GM19467 (cell line): ENCODE measurements around the gene MYO1B.

ENCODE experiments used
- ATAC-seq: cut with Tn5 transposase; IDR thresholded peaks from one replicate; pipeline ENCODE4 v1.9.1; 2021; ENCODE audit warnings: mild to moderate bottlenecking, moderate library complexity; ENCODE audit not compliant: unreplicated experiment

Gene MYO1B

DNA sequence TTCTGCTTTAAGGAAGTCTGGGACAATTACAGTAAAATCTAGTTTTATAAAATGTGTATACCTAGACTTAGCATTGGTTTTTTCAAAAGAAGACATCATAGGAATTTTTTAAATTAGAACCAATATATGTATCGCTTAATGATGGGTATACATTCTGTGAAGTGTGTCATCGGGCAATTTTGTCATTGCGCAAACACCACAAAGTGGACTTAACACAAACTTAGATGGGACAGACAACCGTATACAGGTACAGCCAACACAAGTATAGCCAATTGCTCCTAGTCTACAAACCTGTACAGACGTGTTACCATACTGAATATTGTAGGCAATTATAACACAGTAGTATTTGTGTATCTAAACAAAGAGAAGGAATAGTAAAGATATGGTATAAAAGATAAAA is 12.7 kb downstream of the MYO1B start:
- no peak for ATAC-seq

DNA sequence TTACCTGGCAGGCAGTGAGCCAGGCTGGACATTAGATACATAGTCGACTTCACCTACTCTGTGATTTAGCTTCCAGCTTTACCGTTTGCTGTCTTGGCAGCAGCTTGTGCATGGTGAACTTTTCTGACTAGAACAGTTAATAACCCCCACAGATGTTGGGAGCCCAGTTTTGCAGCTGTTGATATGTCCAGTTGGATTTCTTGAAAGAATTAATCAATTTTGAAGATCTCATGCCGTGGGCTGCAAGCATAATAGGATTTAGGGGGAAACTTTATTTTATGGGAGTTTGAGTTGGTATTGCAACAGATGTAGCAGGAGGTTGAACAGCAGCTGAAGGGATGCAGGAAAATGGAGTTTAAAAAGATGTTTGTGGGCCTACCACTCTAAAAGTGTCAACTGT is 13.8 kb downstream of the MYO1B start:
- no peak for ATAC-seq

DNA sequence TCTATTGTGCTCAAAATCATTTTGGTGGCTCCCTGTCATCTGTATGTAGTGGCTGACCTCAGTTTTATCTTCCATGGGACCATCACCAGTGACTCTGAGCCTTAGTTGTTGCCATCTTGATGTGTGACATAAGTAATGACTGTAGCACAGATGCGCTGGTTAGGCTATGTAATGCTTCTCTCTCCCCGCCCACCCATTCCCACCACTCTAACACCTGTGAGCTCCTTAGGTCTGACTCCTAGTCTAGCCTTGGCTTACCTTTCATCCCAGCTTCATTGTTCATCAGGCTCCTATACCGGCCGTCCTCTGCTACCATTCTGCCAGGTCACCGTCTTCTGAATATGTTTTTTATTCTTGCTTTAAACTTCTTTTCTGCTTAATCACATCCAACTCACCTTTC is 17.2 kb downstream of the MYO1B start:
- ATAC-seq, result no peak

DNA sequence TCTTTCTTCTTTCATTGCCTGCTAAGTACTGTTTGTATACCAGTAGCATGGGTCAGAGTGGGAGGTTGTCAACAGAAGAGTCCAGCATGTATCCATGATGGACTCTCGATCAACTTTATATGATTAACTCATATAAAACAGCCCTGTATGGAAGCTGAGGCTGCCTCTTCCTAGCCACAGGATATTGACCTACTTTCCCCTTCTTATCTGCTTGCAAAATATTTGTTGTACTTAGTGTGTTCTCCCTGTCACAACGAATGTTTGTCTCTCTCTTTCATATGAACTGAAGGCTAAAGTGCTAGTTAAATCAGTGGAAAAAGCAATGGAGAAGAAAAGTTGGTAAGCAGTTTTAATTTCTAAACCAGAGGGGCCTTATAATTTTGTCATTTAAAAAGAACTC is 17.8 kb downstream of the MYO1B start:
- ATAC-seq, result no peak

DNA sequence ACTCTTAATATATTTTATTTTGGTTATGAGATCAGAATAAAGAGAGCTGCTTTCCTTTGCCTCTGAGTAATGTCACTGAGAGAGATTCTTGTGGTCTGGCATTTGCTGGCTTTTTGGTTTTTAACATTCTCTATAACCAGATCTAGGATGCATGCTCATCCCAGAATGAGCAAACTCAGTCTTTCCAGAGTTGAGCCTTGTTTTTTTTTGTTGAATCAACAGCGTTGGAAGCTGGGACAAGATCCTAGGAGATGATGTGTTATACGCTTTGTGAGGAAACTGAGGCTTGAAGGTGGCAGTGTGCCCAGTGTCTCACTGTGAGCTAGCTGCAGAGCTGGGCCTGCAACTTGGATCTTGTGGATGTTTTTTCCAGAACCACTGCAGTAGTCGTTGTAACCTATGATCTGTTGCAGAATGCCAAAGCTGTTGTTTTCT is 19.5 kb downstream of the MYO1B start:
- ATAC-seq, result no peak

DNA sequence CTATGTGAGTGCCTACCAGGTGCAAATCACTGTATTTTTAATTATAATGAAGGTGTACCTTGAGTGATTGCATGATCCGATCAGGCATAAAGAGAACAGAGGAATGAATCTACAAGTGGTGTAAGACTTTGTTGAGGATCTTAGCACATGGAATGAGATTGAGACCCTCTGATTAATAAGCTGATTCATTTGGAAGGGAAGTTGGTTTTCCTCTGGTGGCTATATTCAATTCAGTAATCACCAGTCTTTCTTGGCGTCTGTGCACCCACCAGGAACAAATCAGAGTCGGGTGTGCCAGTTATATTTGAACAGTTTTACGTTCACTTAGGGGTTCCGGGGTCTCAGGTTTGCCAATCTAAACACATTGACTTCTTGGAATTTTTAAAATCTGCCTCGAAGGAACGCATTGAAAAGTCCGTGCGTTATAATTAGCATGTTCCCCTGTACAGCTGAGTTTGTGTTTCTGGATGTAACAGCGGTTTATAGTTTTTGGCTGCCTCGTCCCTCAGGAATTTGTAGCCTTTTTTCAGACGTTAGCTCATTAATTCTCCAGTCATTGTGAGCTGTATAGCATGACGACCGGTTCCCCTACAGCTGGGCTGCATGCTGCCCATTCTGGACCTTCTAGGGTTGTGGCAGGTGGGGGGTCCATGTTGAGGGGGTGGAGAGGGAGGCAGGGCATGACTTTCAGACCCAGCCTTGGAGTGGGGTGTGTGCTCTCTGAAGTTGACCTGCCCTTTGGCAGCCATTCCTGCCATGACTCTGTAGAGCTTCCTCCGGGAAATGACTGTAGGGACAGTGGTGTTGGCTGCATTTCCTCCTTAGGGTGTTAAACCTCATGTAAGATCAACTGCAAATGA is 20.3 kb downstream of the MYO1B start:
- no peak for ATAC-seq

GRCh38 chr2:191266201-191266600 is 21.0 kb downstream of the MYO1B start:
- ATAC-seq, result no peak

GRCh38 chr2:191268596-191268995 is 23.4 kb downstream of the MYO1B start:
- ATAC-seq, result no peak

DNA sequence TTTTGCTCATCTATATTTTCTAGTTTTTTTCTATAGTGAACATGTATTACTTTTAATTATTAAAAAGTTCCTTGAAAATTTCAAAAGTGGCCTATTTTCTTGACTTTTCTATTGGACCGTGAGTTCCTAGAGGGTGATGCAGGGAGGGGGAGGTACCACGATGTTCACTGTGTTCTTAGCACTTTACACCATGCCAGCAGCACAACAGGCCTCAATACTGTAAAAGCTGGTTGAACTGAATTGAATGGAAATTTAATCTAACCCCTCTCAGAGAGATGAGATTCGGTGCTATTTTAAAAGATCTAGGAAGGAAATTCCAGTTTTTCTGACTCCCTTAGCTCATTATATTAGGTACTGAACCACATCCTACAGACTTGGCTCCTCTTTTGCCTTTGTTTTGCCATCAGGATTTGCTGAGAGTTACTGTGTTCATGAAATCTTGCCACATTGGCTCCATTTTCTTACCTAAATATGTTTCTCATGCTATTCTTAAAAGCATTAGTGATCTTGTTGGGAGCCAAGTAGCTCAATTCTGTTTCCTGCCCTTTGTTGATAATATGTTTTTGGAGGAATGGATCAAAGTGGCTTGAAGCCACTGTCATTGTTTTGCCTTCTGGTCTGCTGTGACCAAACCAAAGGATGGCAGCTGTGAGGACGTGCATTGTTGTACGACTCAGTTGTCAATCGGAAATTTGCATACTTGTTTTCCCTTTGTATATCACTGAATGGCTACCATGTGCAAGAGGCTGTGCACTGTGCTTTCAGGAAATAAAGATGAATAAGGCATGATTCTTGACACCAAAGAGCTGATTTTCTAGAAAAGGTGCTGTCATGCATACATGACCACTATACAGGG is 25.3 kb downstream of the MYO1B start:
- no peak for ATAC-seq

GRCh38 chr2:191272064-191272463 is 26.9 kb downstream of the MYO1B start:
- no peak for ATAC-seq

DNA sequence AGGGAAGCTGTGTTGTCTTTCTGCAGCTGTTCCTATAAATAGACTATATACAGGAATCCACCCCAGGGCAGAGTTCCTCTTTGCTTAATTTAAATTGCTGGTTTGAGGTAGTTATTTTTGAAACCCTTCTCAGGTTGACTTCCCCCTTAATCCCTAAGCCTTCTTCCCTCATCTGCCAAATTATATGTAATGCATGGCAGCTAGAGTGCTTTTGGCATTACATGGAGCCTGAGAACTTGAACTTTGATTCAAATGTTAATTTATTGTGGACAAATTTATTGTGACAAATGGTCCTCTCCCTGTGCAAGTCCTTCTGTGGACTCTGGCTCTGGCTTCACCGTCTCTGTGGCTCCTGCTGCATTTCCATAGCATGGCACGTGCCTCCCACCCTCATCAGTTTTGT is 29.2 kb downstream of the MYO1B start:
- ATAC-seq, result no peak

DNA sequence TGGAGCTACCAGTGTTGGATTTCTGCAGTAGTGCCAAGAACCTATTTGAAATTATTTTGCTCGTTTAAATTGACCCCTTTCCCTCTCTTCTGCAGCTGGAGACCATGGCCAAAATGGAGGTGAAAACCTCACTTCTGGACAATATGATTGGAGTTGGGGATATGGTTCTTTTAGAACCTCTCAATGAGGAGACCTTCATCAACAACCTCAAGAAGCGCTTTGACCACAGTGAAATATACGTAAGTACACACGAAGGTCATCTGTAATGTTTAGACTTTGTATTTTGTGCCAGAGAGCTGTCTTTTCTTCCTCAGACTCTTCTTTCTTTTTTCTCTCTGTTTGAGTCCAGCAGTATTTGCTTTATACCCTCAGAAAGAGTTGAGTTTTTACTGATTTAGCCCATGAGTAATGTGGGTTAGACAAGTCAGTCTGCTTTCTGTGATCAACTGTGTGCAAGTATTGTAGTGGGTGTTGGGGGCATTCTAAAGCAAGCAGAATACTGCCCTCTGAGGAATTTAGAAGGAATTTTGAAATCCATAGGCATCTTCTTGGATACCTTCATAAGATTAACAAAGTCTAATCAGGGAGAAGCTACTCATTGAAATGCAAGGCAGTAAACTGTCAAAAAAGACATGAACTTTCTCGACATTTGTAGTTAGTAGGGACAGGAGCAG is 31.7 kb downstream of the MYO1B start:
- no peak for ATAC-seq

- ATAC-seq, result no peak
Measured at GRCh38 chr2:191280290-191280689, 35.1 kb downstream of the MYO1B start.

DNA sequence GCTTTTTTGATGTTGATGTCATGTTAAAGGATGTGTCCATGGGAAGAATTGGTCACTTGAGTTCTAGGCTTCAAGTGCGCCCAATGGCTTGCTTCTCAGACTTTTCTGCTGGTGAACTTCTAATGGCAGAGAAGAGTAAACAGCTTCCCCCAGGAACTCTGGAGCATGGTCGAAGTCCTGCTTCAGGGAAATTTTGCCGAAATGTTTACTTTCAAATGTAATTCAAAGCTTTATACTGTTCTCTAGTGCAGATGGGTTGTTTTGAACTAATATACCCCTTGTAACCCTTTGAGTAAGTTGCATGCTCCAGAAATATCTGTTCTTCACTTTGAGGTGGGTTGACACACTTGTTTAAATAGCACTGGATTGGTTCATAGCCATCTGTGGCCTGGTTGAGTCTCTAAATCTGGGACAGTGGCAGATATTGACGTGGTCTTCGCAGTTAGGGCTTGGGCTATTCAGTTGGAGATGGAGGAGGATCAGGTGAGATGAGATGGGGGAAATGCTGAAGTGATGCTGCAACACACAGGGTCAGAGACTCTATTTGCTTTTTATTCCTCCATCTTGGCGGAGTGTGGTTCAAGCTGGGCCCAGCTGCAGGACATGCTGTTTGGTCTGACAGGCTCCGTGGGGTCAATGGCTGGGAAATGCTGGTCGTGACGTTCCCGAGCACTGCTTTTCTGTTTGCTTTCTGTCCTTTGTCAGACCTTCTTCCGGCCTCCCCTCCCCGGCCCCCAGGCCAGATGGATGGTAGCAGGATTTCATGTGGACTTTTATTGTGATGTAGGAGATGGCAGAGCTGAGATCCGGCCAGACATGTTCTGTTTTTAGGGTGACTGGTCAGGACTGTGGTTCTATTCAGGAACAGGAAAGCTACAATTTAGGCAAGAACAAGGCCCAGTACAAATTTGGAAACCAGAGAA is 35.9 kb downstream of the MYO1B start:
- ATAC-seq, result no peak

DNA sequence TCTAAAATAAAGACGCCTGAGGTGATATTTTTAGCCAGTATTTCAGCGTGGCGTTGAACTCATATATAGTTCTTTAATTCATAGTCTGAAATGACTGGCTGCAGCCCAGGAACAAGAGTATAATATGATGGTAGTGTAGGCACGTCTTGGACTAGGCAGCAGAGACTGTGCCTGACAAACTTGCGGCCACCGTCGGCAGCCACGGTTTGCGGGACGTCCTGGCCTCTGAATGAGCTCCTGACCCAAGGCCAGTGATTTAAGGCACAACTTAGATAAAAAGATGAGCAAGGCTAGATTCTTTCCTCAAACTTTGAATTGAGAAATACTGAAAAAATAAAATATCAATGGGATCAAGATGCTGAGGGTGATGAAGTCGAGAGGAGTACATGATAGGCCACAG is 40.0 kb downstream of the MYO1B start:
- ATAC-seq, result no peak

DNA sequence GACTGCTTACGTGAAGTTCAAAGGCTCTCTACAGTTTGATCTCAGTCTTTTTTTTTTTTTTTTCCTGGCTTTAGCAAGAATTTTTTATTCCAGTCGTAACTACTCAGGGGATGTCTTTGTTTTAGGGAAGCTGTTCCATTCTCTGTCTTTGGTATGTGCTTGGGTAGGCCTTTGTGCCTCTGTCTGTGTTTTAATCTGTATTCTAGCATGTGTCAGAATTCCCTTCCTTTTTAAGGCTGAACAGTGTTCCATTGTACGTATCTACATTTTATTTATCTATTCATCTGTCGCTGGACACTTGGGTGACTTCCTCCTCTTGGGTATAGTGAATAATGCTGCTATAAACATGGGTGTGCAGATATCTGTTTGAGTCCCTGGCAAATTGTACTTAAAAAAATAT is 42.6 kb downstream of the MYO1B start:
- no peak for ATAC-seq

DNA sequence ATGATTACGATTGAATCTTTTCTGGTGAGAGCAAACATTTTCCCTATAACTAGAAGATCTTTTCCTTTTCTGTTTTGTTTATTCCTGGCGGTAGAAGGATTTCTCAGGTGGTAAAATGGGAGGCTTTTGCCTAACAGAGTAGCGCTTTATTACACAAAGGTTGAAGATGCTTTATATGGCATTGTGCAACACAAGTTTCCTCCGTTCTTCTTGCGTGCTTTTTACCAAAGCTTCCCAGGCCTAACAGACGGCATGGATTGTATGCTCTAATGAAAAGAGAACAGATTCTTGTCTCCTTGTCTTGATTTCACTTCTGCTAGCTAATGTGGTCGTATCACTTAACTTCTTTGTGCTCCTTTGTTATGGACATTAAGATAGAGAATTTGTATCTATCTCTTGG is 43.8 kb downstream of the MYO1B start:
- no peak for ATAC-seq

DNA sequence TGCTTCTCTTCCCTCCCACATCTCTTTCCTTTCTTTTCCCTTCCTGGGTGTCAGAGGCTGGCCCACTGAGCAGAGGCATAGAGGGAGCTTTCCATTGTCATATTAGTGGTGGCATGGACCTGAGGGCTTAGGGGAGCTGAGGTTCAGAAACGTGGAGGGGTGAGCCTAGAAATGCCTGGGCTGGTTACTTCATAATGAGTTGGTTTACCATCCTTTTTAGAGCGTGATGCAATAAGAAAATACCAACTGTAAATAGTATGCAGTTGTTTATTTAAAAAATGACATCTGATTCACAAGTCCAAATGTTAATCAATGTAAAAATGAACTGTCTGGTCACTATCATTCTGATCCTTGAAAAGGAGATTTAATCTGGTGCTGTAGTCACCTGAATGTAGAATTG is 46.3 kb downstream of the MYO1B start:
- ATAC-seq, result no peak

DNA sequence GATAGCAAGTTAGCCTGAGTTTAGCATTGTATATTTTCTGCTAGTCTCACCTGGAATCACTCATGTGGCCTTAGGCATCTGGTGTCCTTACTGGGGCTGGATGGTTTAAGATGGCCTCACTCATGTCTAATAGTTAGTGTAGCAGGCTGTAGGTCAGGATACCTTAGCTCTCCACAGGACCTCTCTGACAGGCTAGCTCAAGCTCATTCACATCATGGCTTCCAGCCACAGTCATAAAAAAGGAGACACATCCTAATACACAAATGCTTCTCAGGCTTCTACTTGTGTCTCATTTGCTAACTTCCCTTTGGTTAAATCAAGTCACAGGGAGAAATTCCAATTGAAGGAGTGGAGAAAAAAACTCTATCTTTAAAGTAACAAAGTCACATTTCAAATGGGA is 47.7 kb downstream of the MYO1B start:
- ATAC-seq, result no peak

DNA sequence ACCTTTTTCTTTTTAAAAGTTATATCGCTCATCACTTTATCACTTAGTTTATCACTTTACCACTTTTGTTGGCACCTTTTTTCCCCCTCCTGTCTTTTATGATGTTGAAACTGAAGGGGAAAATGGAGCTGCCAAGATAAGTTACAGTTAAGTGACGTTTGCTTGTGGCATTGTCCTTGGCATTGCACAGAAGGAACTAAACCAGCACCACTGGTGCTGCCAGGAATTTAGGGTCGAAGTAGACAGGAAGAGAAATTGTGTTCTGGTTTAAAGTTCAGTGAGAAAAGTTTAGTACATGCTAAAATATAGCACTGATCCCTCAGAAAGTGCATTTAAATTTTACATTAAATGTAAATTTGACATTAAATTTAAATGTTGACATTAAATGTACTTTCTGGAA is 49.9 kb downstream of the MYO1B start:
- no peak for ATAC-seq
